Nephron progenitor cell (in vitro differentiated cells): Measurements from ENCODE around the gene EIF4EBP3.

Source experiments
- DNase-seq: peaks from one replicate; pipeline ENCODE4 v3.0.0; 2021
- H3K27ac Mint-ChIP-seq: 2 replicates; pipeline ENCODE4 v1.8.0; 2021; ENCODE audit warnings: mild to moderate bottlenecking, moderate library complexity, mixed read lengths
- H3K27me3 Mint-ChIP-seq: 2 replicates; pipeline ENCODE4 v1.8.0; 2021; ENCODE audit warnings: mild to moderate bottlenecking, low read depth, mixed read lengths; ENCODE audit not compliant: poor library complexity
- H3K36me3 Mint-ChIP-seq: 2 replicates; pipeline ENCODE4 v1.8.0; 2021; ENCODE audit warnings: low read depth, mixed read lengths
- H3K4me1 Mint-ChIP-seq: 2 replicates; pipeline ENCODE4 v1.8.0; 2021; ENCODE audit warnings: mixed read lengths
- H3K4me3 Mint-ChIP-seq: 2 replicates; pipeline ENCODE4 v1.8.0; 2021; ENCODE audit warnings: mild to moderate bottlenecking, moderate library complexity, mixed read lengths
- H3K9me3 Mint-ChIP-seq: 2 replicates; pipeline ENCODE4 v1.8.0; 2021; ENCODE audit warnings: mild to moderate bottlenecking, moderate library complexity, mixed read lengths
- CTCF ChIP-seq: fragments of 200-600 bp; sonication (generic); IDR thresholded peaks from 2 replicates; pipeline ENCODE4 v1.5.0; 2021; ENCODE audit warnings: antibody characterized with exemption

Gene EIF4EBP3

GRCh38 chr5:140558542-140558941 is 11.1 kb downstream of the EIF4EBP3 start:
- no peak overlapping the region for H3K27ac Mint-ChIP-seq
- H3K27me3 Mint-ChIP-seq: no peaks in the 10 kb centered on the region
- no peaks in the 10 kb centered on the region for H3K9me3 Mint-ChIP-seq
- no peak overlapping the region for H3K4me3 Mint-ChIP-seq
- no peak for TF ChIP-seq CTCF
- DNase-seq: no peak
- H3K4me1 Mint-ChIP-seq: peaks cover 43% of the 10 kb centered on the region
- peaks cover 13% of the 10 kb centered on the region for H3K36me3 Mint-ChIP-seq

GRCh38 chr5:140560227-140560626 is 12.8 kb downstream of the EIF4EBP3 start:
- Mint-ChIP-seq H3K36me3 (peaks cover 4% of the 10 kb centered on the region), H3K4me1 (peaks cover 48% of the 10 kb centered on the region), H3K27ac (no peak overlapping the region), H3K27me3 (no peaks in the 10 kb centered on the region), H3K9me3 (no peaks in the 10 kb centered on the region), H3K4me3 (no peak overlapping the region)
- DNase-seq: no peak
- no peak for TF ChIP-seq CTCF

- Mint-ChIP-seq H3K27ac (no peak overlapping the region), H3K4me1 (peaks cover 43% of the 10 kb centered on the region), H3K36me3 (peaks cover 5% of the 10 kb centered on the region), H3K4me3 (no peak overlapping the region), H3K27me3 (no peaks in the 10 kb centered on the region), H3K9me3 (no peaks in the 10 kb centered on the region)
- DNase-seq: no peak
- no peak for TF ChIP-seq CTCF
Measured at GRCh38 chr5:140561753-140562523, 14.5 kb downstream of the EIF4EBP3 start.

- no peaks in the 10 kb centered on the region for H3K27me3 Mint-ChIP-seq
- peaks cover 34% of the 10 kb centered on the region for H3K4me1 Mint-ChIP-seq
- peak overlapping the region; percentile 41 for H3K27ac Mint-ChIP-seq
- DNase-seq: no peak
- peaks cover 11% of the 10 kb centered on the region for H3K36me3 Mint-ChIP-seq
- no peak for TF ChIP-seq CTCF
- peak overlapping the region; percentile 94 for H3K4me3 Mint-ChIP-seq
- no peaks in the 10 kb centered on the region for H3K9me3 Mint-ChIP-seq
Measured at GRCh38 chr5:140563596-140563995, 16.1 kb downstream of the EIF4EBP3 start.

GRCh38 chr5:140564196-140565023 is 16.9 kb downstream of the EIF4EBP3 start, which contains the start of the genes APBB3 and SLC35A4:
Gene APBB3, minus strand, starts transcription at chr5:140564598. Its CDS starts 353 bp downstream, at chr5:140564245.
Gene SLC35A4, plus strand, starts transcription at chr5:140564828. Its CDS starts 2,342 bp downstream, at chr5:140567170.
- Mint-ChIP-seq H3K4me3 (peak within 1 kb of the TSS; percentile 94), H3K4me1 (peaks cover 34% of the 10 kb centered on the region), H3K27ac (peak within 1 kb of the TSS; percentile 70), H3K36me3 (peaks cover 11% of the 10 kb centered on the region), H3K27me3 (no peaks in the 10 kb centered on the region), H3K9me3 (no peaks in the 10 kb centered on the region)
- TF ChIP-seq CTCF: no peak
- DNase-seq: peak; percentile 90
